ENCODE measurements around the gene CD79B.

- no peak for TF ChIP-seq JUND (IDR thresholded peaks at IDR 0.05; ENCODE audit: low read depth, low read length)
- TF ChIP-seq KDM1A (IDR thresholded peaks at IDR 0.05; ENCODE audit: borderline replicate concordance): no peak
- peak; percentile 86 for TF ChIP-seq SPI1 (IDR thresholded peaks at IDR 0.05; ENCODE audit: borderline replicate concordance, insufficient read depth, low read depth, low read length)
- TF ChIP-seq, protein P1, sequence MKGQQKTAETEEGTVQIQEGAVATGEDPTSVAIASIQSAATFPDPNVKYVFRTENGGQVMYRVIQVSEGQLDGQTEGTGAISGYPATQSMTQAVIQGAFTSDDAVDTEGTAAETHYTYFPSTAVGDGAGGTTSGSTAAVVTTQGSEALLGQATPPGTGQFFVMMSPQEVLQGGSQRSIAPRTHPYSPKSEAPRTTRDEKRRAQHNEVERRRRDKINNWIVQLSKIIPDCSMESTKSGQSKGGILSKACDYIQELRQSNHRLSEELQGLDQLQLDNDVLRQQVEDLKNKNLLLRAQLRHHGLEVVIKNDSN (IDR thresholded peaks at IDR 0.05; ENCODE audit: borderline replicate concordance, extremely low read length, insufficient read depth, low read depth, low read length): no peak
- TF ChIP-seq, protein P2, sequence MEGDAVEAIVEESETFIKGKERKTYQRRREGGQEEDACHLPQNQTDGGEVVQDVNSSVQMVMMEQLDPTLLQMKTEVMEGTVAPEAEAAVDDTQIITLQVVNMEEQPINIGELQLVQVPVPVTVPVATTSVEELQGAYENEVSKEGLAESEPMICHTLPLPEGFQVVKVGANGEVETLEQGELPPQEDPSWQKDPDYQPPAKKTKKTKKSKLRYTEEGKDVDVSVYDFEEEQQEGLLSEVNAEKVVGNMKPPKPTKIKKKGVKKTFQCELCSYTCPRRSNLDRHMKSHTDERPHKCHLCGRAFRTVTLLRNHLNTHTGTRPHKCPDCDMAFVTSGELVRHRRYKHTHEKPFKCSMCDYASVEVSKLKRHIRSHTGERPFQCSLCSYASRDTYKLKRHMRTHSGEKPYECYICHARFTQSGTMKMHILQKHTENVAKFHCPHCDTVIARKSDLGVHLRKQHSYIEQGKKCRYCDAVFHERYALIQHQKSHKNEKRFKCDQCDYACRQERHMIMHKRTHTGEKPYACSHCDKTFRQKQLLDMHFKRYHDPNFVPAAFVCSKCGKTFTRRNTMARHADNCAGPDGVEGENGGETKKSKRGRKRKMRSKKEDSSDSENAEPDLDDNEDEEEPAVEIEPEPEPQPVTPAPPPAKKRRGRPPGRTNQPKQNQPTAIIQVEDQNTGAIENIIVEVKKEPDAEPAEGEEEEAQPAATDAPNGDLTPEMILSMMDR (IDR thresholded peaks at IDR 0.05 in 2 of 3, conservative IDR thresholded peaks at IDR 0.05 in 1 of 3; ENCODE audit: control insufficient read depth in 2 of 3, extremely low read depth in 1 of 3, insufficient read depth in 1 of 3, low read depth in 3 of 3, low read length in 3 of 3): no peak
- no peak for TF ChIP-seq POLR2A (IDR thresholded peaks at IDR 0.05; ENCODE audit: low read depth, low read length)
- TF ChIP-seq MTA3 (IDR thresholded peaks at IDR 0.05; ENCODE audit: borderline replicate concordance, low read length): no peak
- TF ChIP-seq EP300 (IDR thresholded peaks at IDR 0.05; ENCODE audit: borderline replicate concordance in 1 of 2, control insufficient read depth in 1 of 2, low read depth in 2 of 2, low read length in 2 of 2): no peak
- TF ChIP-seq EZH2 (IDR thresholded peaks at IDR 0.05; ENCODE audit: borderline replicate concordance, control insufficient read depth, low read depth, low read length): no peak
- TF ChIP-seq RAD21 (IDR thresholded peaks at IDR 0.05; ENCODE audit: insufficient read depth, low read depth, low read length): no peak
Observed at GRCh38 chr17:63954402-63955063, 22.4 kb upstream of the CD79B start.

Measured in GM12878 (cell line).